ENCODE results near the gene ITGB3BP.

GRCh38 chr1:63532727-63533126 lies 9.7 kb upstream of the ITGB3BP start:
- no peak for TF ChIP-seq POLR2A (IDR thresholded peaks at IDR 0.05)
- TF ChIP-seq POLR2AphosphoS5 (IDR thresholded peaks at IDR 0.05), result no peak
- TF ChIP-seq CTCF (IDR thresholded peaks at IDR 0.05), result no peak

All from sigmoid colon (tissue), 4 donors.